LNCaP clone FGC (cell line): ENCODE results near the gene UCN.
"Not testable (repeated sequence)": the region's sequence is repeated elsewhere in the genome, so short reads cannot be mapped to it uniquely, and the experiment has no call there.

ENCODE experiments used
- DNase-seq: peaks from one replicate; pipeline ENCODE4 v3.0.0-alpha.2; 2011; ENCODE audit warnings: low read depth
- H3K4me3 ChIP-seq: 2 replicates; pipeline ENCODE4 v1.5.1; 2011; ENCODE audit warnings: mild to moderate bottlenecking, low read depth, low read length, control low read depth
- TF ChIP-seq, protein P1 (sequence below): IDR thresholded peaks from 2 replicates; pipeline ENCODE4 v1.5.1; 2012; ENCODE audit warnings: mild to moderate bottlenecking; ENCODE audit not compliant: control insufficient read depth, insufficient read depth; ENCODE audit errors: extremely low read depth

The UCN gene

DNA sequence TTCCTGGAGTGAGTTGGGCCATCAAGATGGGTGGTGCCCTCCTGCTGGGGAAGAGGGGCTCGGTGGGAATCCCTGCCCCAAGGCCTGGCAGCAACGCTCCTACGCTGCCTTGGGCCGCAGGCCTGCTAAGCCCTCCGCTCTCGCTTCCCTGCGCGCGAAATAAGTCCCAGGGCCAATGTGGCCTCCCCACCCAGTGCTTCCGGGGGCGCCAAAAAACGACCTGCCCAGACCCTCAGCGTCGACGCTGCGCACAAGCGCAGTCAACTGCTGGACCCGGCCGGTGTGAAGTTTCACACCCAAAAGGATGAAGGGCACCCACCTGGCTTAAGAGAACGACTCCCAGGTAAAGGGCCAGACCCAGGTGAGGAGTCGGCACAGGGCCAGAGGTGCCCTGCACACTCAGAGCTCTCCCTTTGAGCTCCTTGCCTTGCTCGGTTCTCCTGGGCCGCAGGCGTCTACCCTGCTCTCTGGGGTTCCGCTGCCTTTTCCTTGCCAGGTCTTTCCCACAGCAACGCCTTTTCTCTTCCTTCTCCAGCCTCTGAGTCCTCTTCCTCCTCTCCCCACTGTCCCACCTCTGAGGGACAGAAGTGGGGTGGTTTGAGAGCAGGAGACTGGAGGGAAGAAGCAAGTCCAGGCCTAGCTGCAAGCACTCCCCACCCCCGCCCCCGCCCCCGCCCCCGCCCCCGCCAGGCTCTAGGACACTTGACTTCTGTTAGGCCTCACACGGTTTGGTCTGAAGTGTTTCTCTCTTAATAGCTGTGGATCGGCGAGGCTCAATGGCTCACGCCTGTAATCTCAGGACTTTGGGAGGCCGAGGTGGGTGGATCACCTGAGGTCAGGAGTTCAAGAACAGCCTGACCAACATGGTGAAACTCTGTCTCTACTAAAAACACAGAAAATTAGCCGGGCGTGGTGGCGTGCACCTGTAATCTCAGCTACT is 32.8 kb downstream of the UCN start, which contains the start of gene DNAJC5G:
Gene DNAJC5G, plus strand, starts transcription at position 223 of the 940 bp plus-strand sequence. CDS start 1,296 bp downstream, outside the sequence.
- DNase-seq, result no peak
- no peak within 1 kb of the TSS for H3K4me3 ChIP-seq
- TF ChIP-seq, protein P1, sequence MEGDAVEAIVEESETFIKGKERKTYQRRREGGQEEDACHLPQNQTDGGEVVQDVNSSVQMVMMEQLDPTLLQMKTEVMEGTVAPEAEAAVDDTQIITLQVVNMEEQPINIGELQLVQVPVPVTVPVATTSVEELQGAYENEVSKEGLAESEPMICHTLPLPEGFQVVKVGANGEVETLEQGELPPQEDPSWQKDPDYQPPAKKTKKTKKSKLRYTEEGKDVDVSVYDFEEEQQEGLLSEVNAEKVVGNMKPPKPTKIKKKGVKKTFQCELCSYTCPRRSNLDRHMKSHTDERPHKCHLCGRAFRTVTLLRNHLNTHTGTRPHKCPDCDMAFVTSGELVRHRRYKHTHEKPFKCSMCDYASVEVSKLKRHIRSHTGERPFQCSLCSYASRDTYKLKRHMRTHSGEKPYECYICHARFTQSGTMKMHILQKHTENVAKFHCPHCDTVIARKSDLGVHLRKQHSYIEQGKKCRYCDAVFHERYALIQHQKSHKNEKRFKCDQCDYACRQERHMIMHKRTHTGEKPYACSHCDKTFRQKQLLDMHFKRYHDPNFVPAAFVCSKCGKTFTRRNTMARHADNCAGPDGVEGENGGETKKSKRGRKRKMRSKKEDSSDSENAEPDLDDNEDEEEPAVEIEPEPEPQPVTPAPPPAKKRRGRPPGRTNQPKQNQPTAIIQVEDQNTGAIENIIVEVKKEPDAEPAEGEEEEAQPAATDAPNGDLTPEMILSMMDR, result no peak

- not testable (repeated sequence) for H3K4me3 ChIP-seq, DNase-seq
Observed at GRCh38 chr2:27272537-27273522, 35.4 kb downstream of the UCN start.

- no peak overlapping the region for H3K4me3 ChIP-seq
- TF ChIP-seq, protein P1, result no peak
- no peak for DNase-seq
Observed at GRCh38 chr2:27271631-27272340, 36.5 kb downstream of the UCN start.

- no peak for DNase-seq
- H3K4me3 ChIP-seq, result no peak overlapping the region
- TF ChIP-seq, protein P1, result no peak
Observed at GRCh38 chr2:27270670-27271069, 37.6 kb downstream of the UCN start.

DNA sequence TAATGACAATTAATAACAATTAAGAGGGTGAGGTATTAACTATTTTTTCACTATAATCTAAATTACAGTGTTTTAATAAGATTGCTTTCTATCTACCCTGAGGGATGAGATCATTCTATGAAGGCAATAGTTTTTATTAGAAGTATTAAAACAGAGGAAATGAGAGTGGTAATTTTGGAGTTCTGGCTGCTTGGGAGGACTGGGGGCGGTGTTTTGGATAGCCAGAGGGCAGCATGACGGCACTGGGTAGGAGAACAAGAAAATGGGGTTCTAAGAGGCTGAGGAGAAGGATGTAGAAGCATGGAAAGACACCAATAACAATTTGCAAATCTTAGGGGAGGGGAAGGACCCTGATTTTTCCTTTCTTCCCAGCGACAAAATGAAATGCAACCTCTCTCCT is 38.1 kb downstream of the UCN start:
- TF ChIP-seq, protein P1, result no peak
- no peak overlapping the region for H3K4me3 ChIP-seq
- no peak for DNase-seq

DNA sequence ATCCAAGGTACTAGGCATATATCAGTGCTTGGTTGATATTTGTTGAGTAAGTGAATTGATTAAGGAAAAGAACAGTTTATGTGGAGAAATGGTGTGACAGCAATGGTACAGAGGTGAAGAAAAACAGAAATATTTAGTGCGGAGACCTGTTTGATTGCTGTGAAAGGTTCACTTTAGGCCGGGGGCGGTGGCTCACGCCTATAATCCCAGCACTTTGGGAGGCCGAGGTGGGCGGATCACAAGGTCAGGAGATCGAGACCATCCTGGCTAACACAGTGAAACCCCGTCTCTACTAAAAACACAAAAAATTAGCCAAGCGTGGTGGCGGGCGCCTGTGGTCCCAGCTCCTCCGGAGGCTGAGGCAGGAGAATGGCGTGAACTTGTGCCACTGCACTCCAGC is 39.9 kb downstream of the UCN start:
- not testable (repeated sequence) for DNase-seq, H3K4me3 ChIP-seq

GRCh38 chr2:27265536-27265870 is 42.7 kb downstream of the UCN start:
- TF ChIP-seq, protein P1, result no peak

More at GRCh38 chr2:27265536-27265870, 42.7 kb downstream of the UCN start:
- H3K4me3 ChIP-seq, result no peak overlapping the region
- no peak for DNase-seq
